Stimulated activated naive CD8-positive, alpha-beta T cell treated with anti-CD3 and anti-CD28 coated beads, Interleukin-15, amount 100 ng/mL, for 72 hours (primary cell): ENCODE measurements around the gene LSM11.
"Not testable (repeated sequence)": the region's sequence is repeated elsewhere in the genome, so short reads cannot be mapped to it uniquely, and the experiment has no call there.

Source experiments
- ATAC-seq: fragments of 150-1000 bp; cut with Tn5 transposase; 2 replicates; pipeline ENCODE4 v1.10.0; 2021; ENCODE audit warnings: mild to moderate bottlenecking, moderate library complexity
- DNase-seq, 2 donors: peaks; one replicate each; pipeline ENCODE4 v3.0.0; 2021 to 2022
- H3K27ac Mint-ChIP-seq, 2 donors: one replicate each; pipeline ENCODE4 v1.8.0; 2022; ENCODE audit warnings: mild to moderate bottlenecking in 2 of 2, mixed read lengths in 2 of 2, moderate library complexity in 2 of 2
- H3K27me3 Mint-ChIP-seq: one replicate; pipeline ENCODE4 v1.8.0; 2022; ENCODE audit warnings: mixed read lengths
- H3K4me1 Mint-ChIP-seq: one replicate; pipeline ENCODE4 v1.8.0; 2022; ENCODE audit warnings: mild to moderate bottlenecking, mixed read lengths
- H3K4me3 Mint-ChIP-seq, 2 donors: one replicate each; pipeline ENCODE4 v1.8.0; 2022; ENCODE audit warnings: mild to moderate bottlenecking in 2 of 2, mixed read lengths in 2 of 2, moderate library complexity in 1 of 2
- H3K9me3 Mint-ChIP-seq, 2 donors: one replicate each; pipeline ENCODE4 v1.8.0; 2022; ENCODE audit warnings: mixed read lengths in 2 of 2

The LSM11 gene

DNA sequence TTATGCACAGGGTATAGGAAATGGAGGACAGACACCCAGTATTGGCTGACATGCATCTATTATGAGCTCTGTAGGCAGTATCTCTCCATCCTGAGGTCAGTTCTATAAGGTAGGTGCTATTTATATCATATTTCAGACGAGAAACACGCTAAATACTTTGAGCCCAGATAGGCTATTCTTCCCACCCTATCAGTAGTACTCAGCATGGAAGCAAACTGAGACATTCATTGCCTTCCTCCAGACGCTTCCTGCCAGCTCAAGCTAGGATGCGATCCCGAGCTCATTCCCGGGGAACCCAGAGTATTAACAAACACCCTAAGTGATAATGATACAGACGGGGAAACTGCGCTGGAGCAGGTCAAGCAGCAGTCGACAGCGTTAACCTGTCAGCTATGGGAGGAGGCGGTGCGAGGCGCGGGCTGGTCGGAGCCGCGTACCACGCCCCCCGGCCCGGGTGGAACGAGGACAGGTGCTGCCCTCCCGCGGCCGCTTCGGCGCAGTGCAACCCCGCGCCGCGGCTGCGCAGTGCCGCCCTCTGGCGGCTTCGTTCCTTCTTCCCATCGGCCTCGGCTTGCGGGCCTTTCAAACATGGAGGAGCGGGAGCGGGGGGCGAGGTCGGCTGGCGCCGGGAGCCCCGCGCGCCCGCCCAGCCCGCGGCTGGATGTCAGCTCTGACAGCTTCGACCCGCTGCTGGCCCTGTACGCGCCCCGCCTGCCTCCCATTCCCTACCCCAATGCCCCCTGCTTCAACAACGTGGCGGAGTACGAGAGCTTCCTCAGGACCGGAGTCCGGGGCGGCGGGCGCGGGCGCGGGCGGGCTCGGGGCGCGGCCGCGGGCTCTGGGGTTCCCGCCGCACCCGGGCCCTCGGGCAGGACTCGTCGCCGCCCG lies at the start of gene LSM11:
Gene LSM11 (plus strand): TSS at position 550 of the 888 bp plus-strand sequence. CDS start 39 bp downstream, at position 589.
- ATAC-seq (peak; percentile 91), DNase-seq (peak; percentile 90 to 95)
- Mint-ChIP-seq H3K4me3 (peak within 1 kb of the TSS; percentile 81 to 97), H3K9me3 (no peaks in the 10 kb centered on the region), H3K4me1 (peaks cover 46% of the 10 kb centered on the region), H3K27me3 (no peaks in the 10 kb centered on the region), H3K27ac (peak within 1 kb of the TSS; percentile 77 to 93)

DNA sequence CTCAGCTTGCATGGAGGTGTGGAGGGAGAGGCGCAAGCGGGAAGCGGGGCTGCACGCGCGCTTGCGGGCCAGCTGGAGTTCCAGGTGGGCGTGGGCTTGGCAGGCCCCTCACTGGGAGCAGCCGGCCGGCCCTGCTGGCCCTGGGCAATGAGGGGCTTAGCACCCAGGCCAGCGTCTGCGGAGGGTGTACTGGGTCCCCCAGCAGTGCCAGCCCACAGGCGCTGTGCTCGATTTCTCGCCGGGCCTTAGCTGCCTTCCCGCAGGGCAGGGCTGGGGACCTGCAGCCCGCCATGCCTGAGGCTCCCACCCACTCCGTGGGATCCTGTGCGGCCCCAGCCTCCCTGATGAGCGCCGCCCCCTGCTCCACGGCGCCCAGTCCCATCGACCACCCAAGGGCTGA lies 49.7 kb upstream of the LSM11 start:
- DNase-seq, H3K27ac Mint-ChIP-seq, ATAC-seq, H3K4me1 Mint-ChIP-seq, H3K4me3 Mint-ChIP-seq: not testable (repeated sequence)
- Mint-ChIP-seq H3K9me3 (peaks cover 6 to 19% of the 10 kb centered on the region in 2 donors), H3K27me3 (peaks cover 24% of the 10 kb centered on the region)

GRCh38 chr5:157696154-157696553 lies 47.4 kb upstream of the LSM11 start:
- H3K9me3 Mint-ChIP-seq, result peaks cover 6 to 23% of the 10 kb centered on the region in 2 donors

DNA sequence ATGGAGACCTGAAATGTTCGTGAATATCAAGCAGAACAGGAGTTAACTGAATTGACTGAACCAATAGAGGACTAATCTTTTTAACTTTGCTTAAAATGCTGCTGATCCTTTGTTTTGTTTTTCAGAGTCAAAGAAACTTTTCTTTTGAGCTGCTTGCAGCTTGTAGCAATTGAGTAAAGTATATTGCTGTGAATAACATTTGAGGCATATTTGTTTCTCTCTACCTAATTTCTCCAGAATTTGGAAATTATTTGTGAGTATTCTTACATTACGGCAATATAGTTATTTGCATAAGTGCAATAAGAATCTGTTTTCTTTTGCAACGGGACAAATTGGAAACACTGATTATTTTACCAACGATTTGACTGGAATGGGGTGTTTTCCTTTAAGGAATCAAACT lies 44.8 kb upstream of the LSM11 start:
- ATAC-seq, H3K27me3 Mint-ChIP-seq, H3K4me3 Mint-ChIP-seq, DNase-seq, H3K27ac Mint-ChIP-seq, H3K4me1 Mint-ChIP-seq: not testable (repeated sequence)
- peaks cover 6 to 14% of the 10 kb centered on the region in 2 donors for H3K9me3 Mint-ChIP-seq

More at GRCh38 chr5:157696154-157696553, 47.4 kb upstream of the LSM11 start:
- H3K4me3 Mint-ChIP-seq, DNase-seq, ATAC-seq, H3K27ac Mint-ChIP-seq, H3K4me1 Mint-ChIP-seq: not testable (repeated sequence)
- H3K27me3 Mint-ChIP-seq, result peaks cover 21% of the 10 kb centered on the region

GRCh38 chr5:157703736-157704135 lies 39.8 kb upstream of the LSM11 start:
- Mint-ChIP-seq H3K9me3 (peaks cover 0 to 6% of the 10 kb centered on the region in 2 donors), H3K4me1 (no peaks in the 10 kb centered on the region), H3K27me3 (peaks cover 6% of the 10 kb centered on the region), H3K27ac (no peak overlapping the region), H3K4me3 (no peak overlapping the region)
- DNase-seq, result no peak
- no peak for ATAC-seq

DNA sequence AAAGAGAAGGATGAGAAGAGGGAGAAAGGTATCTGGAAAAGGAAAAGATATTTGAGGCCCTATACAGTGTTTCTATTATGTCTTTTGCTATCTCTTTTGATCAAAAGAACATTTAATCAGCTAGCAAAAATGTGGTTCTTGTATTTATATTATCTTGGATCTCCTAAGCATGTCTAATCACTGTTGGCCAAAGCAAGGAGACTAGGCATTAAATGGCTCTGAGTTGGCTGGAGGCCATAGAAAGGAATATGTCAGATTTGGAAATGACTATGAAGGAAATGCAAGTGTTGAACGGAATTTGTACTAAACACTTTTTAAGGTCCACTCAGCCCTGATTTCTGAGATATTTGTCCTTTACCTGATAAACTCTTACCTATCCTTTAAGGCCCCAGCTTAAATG lies 34.6 kb upstream of the LSM11 start:
- H3K4me1 Mint-ChIP-seq, result no peaks in the 10 kb centered on the region
- H3K27me3 Mint-ChIP-seq, result peaks cover 6% of the 10 kb centered on the region
- DNase-seq, result no peak

GRCh38 chr5:157709346-157709745 lies 34.2 kb upstream of the LSM11 start:
- ATAC-seq, result no peak
- Mint-ChIP-seq H3K27ac (no peak overlapping the region), H3K4me3 (no peak overlapping the region), H3K9me3 (no peaks in the 10 kb centered on the region), H3K27me3 (peaks cover 6% of the 10 kb centered on the region), H3K4me1 (no peaks in the 10 kb centered on the region)
- no peak for DNase-seq

More for the DNA sequence above, 34.6 kb upstream of the LSM11 start:
- H3K9me3 Mint-ChIP-seq, result no peaks in the 10 kb centered on the region
- no peak overlapping the region for H3K4me3 Mint-ChIP-seq
- no peak overlapping the region for H3K27ac Mint-ChIP-seq
- ATAC-seq, result no peak

DNA sequence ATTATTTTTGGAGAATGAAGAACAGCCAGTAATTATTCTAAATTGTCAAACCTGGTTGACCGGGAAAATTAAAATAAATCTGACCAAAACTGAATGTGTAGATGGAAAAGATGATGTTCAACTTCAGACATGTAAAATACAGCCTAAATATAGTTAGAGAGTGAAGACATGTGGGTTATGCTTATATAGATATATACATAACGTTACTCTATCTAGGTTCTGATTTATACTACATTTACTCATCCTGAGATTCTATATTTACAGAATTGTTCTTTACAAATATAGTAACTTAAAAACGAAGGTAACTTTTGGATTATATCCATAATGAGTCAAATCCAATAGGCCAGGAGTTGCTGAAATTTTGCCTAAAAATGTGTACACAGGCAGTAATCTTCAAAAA lies 33.1 kb upstream of the LSM11 start:
- Mint-ChIP-seq H3K9me3 (no peaks in the 10 kb centered on the region), H3K4me1 (no peaks in the 10 kb centered on the region), H3K27ac (no peak overlapping the region), H3K27me3 (peaks cover 6% of the 10 kb centered on the region), H3K4me3 (no peak overlapping the region)
- DNase-seq, result no peak
- no peak for ATAC-seq

DNA sequence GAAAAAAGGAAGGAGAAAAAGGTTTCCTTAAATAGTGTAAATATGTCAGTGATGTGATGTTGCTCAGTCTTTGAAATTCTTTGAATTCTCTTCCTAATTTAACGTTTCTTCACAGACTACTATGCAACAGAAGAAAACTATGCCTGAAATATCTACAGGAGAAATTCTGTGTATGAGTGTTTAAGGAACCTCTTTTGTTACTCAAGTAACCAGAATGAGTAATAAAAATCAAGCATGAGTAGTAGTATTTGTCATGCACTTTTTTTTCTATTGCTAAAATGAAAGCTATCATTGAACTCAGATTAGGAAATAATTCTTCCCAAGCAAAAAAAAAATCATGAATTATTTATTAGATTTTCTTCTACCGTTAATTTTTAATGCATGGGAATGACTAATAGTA lies 32.6 kb upstream of the LSM11 start:
- Mint-ChIP-seq H3K27ac (no peak overlapping the region), H3K4me3 (no peak overlapping the region), H3K27me3 (peaks cover 4% of the 10 kb centered on the region), H3K4me1 (no peaks in the 10 kb centered on the region), H3K9me3 (no peaks in the 10 kb centered on the region)
- DNase-seq (no peak), ATAC-seq (no peak)

DNA sequence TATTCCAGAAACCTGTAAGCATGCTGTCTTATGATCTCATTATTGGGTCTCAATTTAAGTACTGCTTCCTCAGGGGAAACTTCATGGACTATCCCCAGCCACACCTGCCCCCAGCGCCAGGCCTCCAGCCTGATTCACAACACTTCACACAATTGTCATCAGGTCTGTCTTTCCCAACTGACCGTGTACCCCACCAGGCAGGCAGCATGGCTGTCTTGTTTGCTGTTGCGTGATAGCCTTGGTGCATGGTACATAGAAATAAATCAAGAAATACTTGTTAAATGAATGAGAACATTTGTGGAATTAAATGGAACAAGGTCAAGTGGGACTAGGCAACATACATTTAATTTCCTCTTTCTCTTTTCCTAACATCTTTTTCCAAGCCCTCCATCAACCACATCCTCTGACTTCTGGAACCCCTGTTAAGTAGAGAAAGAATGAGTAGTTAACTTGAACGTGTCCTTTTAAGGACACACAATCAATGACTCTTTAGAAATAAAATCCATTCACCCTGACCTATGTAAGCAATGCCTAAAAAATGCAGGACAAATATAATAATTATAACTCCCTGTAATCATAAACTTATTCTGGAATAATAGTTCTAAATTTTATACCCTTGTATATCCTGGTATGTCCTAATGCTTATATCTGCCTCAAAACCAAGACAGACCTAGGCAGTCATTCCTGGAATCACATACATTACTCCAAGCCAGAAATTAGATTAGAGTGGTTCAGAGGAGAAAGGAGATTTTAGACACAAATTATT lies 29.5 kb upstream of the LSM11 start:
- Mint-ChIP-seq H3K9me3 (no peaks in the 10 kb centered on the region), H3K4me1 (peaks cover 11% of the 10 kb centered on the region), H3K27me3 (no peaks in the 10 kb centered on the region), H3K4me3 (no peak overlapping the region), H3K27ac (peak overlapping the region in 1 of 2 donors; percentile 36)
- ATAC-seq, result no peak
- DNase-seq, result no peak

DNA sequence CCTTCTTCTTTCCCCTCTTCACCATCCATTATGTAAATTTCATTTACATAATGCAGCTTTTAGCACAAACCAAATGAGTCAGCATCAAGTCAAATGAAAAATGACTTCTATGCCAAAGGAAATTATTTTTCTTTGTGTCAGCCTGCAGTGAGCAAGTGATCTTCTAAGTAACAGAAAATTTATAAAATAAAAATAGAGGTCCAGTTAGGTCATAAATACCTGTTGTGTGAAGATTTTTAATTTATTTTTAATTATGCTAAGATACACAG lies 29.0 kb upstream of the LSM11 start:
- Mint-ChIP-seq H3K27me3 (no peaks in the 10 kb centered on the region), H3K9me3 (no peaks in the 10 kb centered on the region), H3K4me3 (no peak overlapping the region), H3K4me1 (peaks cover 11% of the 10 kb centered on the region), H3K27ac (no peak overlapping the region)
- DNase-seq (no peak), ATAC-seq (no peak)

DNA sequence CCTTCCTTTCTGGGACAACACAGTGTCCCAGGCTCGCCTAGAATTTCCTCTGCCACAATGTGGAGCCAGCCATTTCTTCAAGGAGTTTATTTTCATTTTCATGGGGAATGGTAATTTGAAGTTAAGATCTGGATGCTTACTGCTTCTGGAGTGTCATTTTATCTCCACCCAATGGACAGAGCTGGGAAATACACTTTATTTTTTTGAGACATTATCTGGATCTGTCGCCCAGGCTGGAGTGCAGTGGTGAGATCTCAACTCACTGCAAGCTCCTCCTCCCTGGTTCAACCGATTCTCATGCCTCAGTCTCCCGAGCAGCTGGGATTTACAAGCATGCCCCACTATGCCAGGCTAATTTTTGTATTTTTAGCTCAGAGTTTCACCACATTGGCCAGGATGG lies 25.0 kb upstream of the LSM11 start:
- Mint-ChIP-seq H3K9me3 (peaks cover 0 to 7% of the 10 kb centered on the region in 2 donors), H3K4me1 (peaks cover 11% of the 10 kb centered on the region), H3K27ac (no peak overlapping the region), H3K27me3 (no peaks in the 10 kb centered on the region), H3K4me3 (no peak overlapping the region)
- ATAC-seq (peak; percentile 73), DNase-seq (no peak)

- H3K4me1 Mint-ChIP-seq, result peaks cover 11% of the 10 kb centered on the region
- no peak for ATAC-seq
- peaks cover 0 to 7% of the 10 kb centered on the region in 2 donors for H3K9me3 Mint-ChIP-seq
- H3K27ac Mint-ChIP-seq, result no peak overlapping the region
- H3K27me3 Mint-ChIP-seq, result no peaks in the 10 kb centered on the region
- DNase-seq, result no peak
- no peak overlapping the region for H3K4me3 Mint-ChIP-seq
Observed at GRCh38 chr5:157719245-157719644, 24.3 kb upstream of the LSM11 start.

GRCh38 chr5:157721159-157721558 lies 22.4 kb upstream of the LSM11 start:
- no peak overlapping the region for H3K27ac Mint-ChIP-seq
- H3K4me1 Mint-ChIP-seq, result peaks cover 11% of the 10 kb centered on the region
- no peak for ATAC-seq
- no peak for DNase-seq
- H3K4me3 Mint-ChIP-seq, result no peak overlapping the region
- no peaks in the 10 kb centered on the region for H3K27me3 Mint-ChIP-seq
- peaks cover 7% of the 10 kb centered on the region in 2 donors for H3K9me3 Mint-ChIP-seq

DNA sequence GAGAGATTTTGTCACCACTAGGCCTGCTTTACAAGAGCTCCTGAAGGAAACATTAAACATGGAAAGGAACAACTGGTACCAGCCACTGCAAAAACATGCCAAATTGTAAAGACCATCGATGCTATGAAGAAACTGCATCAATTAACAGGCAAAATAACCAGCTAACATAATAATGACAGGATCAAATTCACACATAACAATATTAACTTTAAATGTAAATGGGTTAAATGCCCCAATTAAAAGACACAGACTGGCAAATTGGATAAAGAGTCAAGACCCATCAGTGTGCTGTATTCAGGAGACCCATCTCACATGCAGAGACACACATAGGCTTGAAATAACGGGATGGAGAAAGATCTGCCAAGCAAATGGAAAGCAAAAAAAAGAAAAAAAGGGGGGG lies 20.6 kb upstream of the LSM11 start:
- H3K27me3 Mint-ChIP-seq, H3K4me3 Mint-ChIP-seq, H3K4me1 Mint-ChIP-seq, ATAC-seq, H3K9me3 Mint-ChIP-seq, H3K27ac Mint-ChIP-seq, DNase-seq: not testable (repeated sequence)

DNA sequence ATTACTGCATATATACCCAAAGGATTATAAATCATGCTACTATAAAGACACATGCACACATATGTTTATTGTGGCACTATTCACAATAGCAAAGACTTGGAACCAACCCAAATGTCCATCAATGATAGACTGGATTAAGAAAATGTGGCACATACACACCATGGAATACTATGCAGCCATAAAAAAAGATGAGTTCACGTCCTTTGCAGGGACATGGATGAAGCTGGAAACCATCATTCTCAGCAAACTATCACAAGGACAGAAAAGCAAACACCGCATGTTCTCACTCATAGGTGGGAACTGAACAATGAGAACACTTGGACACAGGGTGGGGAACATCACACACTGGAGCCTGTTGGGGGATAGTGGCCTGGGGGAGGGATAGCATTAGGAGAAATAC lies 16.9 kb upstream of the LSM11 start:
- DNase-seq, H3K27me3 Mint-ChIP-seq, ATAC-seq, H3K27ac Mint-ChIP-seq, H3K9me3 Mint-ChIP-seq, H3K4me3 Mint-ChIP-seq: not testable (repeated sequence)
- H3K4me1 Mint-ChIP-seq, result peaks cover 22% of the 10 kb centered on the region
